GM21526 (cell line): ENCODE results near the gene CYP2B6.
"Not testable (repeated sequence)": the region's sequence is repeated elsewhere in the genome, so short reads cannot be mapped to it uniquely, and the experiment has no call there.

ENCODE experiments used
- ATAC-seq: cut with Tn5 transposase; IDR thresholded peaks from one replicate; pipeline ENCODE4 v1.9.1; 2021; ENCODE audit warnings: moderate library complexity; ENCODE audit not compliant: unreplicated experiment, low FRiP score

The CYP2B6 gene

DNA sequence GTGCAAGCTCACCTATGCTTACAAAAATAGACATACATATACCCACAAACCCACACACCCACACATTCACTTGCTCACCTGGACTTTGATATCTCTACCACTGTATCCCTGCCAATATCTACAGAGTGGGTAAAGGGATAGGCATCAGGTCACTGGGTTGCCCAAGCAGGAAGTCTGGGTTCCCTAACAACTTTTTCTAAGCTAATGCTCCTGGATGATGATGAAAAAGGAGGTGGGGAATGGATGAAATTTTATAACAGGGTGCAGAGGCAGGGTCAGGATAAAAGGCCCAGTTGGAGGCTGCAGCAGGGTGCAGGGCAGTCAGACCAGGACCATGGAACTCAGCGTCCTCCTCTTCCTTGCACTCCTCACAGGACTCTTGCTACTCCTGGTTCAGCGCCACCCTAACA, at the start of gene CYP2B6:
TSS of gene CYP2B6 (plus strand) at position 311 of the 410 bp plus-strand sequence. CDS start at position 335, 24 bp downstream.
- ATAC-seq, result no peak

DNA sequence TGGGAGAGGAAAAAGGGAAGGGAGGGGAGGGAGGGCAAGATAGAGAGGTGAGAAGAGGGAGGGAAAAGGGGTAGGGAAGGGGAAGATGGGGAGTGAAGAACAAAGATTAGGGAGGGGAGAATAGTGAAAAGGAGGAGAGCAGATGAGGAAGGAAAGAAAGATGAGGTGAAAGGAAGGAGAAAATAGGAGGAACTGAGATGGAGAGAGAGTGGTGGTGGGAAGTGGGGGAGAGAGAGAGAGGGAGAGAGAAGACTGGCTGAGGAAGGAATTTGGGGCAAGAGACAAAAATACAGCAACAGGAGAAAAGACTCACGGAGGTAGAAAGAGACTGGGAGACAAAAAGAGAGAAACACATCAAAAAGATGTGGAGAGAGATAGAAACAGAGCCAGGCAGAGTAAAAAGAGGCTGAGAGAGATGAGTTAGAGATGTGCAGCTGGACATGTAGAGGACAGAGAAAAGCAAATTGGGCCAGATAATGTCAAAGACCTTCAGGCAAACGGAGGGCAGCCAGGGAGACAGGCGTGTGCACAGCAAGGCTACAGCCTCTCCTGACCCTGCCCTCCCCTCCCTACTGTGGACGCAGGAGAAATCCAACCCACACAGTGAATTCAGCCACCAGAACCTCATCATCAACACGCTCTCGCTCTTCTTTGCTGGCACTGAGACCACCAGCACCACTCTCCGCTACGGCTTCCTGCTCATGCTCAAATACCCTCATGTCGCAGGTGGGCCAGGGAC, 49.4 kb upstream of the CYP2B6 start:
- ATAC-seq, result no peak

DNA sequence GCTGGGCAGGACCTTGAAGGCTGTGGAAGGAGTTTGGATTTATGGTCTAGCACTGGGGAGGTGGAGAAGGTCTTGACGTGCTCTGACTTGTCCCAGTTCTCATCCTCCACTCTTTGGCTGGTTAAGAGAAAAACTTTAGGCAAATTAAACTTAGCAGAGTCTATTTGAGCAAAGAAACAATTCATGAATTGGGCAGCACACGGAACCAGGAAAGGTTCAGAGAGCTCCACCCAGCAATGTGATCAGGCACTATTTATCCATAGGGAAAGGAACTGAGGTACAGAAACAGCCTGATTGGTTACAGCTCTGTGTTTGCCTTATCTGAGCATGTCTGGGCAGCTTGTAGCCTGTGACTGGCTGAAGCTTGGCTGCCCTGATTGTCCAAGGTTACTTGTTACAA, 45.4 kb upstream of the CYP2B6 start:
- no peak for ATAC-seq

DNA sequence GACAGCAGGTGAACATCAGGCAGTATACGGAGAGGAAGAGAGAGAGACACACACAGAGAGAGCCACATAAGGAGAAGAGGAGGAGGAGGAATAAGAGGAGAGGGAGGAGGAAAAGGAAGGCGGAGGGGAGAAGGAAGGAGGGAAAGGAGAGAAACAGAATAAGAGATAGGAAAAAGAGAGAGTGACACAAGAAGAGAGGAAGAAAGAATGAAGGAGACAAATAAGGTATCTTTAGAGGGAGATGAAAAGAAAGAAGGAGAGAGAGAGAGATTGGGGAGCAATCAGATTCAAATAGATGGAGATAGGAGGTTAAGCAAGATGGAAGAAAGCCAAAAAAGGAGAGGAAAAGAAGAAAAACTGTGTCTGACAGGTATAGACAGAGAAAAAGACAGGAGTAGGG, 44.0 kb upstream of the CYP2B6 start:
- no peak for ATAC-seq

DNA sequence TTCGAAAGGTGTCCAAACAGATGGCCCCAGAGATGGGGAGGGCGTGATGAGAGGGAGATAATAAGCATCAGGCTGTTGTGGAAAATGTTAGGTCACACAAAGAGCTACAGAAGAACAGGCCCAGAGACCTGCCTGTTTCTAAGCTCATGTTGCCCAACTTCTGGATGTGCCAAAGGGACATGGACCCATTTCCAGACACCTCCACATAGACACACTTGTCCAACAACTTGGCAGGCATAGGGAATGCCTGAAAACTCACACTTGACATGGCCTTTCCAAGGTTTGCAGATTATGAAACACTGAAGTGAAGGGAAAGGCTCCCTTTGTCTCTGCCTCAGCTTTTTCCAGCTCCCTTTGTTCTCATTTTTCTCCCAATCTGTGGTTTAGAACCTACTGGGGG, 43.5 kb upstream of the CYP2B6 start:
- no peak for ATAC-seq

DNA sequence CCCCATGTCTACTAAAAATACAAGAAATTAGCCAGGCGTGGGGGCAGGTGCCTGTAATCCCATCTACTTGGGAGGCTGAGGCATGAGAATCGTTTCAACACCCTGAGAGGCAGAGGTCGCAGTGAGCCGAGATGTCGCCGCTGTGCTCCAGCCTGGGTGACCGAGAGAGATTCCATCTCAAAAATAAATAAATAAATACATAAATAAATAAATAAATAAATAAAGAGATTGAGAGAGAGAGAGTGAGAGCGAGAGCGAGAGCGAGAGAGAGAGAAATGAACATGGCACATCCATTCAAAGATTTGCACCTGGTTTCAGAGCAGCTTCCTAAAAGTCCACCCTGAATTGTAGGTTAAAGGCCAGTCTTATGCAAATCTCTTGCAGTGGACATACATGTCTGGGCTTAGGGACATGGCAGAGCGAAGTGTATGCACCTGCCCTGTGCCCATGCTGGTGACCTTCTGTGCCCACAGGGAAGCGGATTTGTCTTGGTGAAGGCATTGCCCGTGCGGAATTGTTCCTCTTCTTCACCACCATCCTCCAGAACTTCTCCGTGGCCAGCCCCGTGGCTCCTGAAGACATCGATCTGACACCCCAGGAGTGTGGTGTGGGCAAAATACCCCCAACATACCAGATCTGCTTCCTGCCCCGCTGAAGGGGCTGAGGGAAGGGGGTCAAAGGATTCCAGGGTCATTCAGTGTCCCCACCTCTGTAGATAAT, 42.3 kb upstream of the CYP2B6 start:
- ATAC-seq, result no peak

DNA sequence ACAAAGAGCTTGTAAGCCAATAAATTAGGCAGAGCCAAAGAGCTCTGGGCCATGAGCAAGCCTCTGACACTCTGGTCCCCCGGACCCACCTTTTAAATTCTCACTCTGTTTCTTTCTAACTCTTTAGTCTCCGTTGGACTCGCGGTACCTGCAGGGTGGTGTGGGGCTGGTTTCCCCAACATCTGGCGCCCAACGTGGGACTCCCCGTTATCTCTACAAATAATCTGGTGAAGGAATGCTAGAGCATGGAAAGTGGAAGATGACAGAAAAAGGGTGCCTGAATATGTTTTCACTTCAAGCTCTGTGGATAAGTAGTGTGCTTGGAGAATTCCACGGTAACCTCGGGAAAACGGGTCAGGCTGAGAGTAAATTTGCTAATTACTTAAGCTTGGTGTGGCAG, 36.5 kb upstream of the CYP2B6 start:
- no peak for ATAC-seq

DNA sequence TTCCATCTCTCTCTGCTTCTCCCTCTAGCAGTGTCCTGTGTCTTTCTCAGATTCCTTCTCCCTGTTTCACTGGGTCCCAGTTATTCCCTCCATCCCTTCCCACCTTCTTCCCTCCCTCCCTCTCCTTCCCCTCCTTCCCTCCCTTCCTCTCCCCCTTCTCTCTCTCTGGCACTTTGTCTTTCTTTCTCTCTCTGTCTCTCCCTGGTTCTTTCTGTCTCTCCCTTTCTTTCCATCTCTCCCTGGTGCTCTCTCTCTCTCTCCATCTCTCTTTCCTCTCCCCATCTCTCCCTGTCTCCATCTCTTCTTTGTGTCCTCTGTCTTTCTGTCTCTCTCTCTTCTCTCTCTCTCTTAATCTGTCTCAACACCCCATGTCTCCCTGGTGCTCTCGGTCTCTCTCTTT, 31.7 kb upstream of the CYP2B6 start:
- no peak for ATAC-seq

DNA sequence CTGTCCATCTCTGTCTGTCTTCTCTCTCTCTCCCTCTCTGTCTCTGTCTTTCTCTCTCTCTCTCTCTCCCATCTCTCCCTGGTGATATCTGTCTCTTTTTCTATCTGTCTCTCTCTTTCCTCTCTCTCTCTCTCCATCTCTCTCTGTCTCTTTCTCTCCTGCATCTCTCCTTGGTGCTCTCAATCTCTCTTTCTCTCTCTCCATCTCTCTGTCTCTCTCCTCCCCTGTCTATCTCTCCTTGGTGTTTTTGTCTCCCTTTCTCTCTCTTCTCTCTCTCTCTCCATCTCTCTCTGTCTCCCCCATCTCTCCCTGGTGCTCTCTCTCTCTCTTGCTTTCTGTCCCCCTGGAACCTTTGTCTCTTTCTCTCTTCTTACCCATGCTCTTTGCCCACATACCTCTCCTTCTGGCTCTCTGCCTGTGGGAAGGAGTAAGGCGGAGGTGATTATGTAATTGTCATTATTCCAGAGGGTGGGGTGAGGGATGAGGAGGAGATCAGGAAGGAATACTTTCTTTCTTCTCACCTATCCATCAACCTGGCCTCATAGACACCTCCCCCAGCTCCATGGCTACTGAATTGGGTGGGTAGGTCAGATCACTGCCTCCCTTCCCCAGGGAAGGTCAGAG, 30.9 kb upstream of the CYP2B6 start:
- no peak for ATAC-seq

DNA sequence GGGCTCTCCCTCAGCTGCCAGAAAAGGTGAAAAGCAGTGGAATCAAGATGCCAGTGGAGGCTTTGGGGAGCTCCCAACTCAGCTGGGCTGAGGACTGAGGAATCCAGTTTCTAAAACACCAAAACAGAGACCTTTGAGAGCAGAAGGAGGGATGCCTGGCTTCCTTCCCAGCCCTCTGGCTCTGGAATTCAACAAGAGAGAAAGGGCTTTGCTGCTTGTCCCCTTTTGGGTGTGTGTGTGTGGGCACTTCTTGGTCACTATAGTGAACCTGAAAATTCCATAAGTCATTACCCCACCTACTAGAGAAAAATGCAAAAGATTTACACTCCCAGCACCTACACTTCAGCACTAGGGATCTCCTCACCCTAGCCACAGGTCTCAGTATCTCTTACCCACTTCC, 30.3 kb upstream of the CYP2B6 start:
- ATAC-seq, result no peak

DNA sequence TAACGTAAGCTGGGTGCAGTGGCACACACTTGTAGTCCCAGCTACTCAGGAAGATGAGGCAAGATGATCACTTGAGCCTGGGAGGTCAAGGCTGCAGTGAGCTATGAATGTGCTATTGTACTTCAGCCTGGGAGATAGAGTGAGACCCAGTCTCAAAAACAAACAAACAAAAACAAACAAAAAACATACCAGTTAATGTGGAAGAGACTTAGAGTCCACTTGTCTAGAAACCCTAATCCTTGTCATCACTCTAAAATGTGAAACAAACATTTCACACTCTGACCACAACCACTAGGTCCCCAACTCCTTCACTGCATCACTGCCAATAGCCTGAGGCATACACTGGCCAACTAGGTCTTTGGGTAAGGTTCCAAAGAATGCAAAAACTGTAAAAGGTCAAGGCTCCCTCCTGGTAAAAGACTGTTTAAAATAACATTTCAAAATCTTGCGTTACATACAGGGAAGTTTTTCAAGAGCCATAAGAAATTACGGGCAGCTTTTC, 28.6 kb upstream of the CYP2B6 start:
- ATAC-seq, result no peak

DNA sequence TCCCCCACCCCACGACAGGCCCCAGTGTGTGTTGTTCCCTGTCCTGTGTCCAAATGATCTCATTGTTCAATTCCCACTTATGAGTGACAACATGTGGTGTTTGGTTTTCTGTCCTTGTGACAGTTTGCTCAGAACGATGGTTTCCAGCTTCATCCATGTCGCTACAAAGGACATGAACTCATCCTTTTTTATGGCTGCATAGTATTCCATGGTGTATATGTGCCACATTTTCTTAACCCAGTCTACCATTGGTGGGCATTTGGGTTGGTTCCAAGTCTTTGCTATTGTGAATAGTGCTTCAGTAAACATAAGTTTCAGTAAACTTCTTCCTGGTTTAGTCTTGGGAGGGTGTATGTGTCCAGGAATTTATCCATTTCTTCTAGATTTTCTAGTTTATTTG, 26.7 kb upstream of the CYP2B6 start:
- not testable (repeated sequence) for ATAC-seq

DNA sequence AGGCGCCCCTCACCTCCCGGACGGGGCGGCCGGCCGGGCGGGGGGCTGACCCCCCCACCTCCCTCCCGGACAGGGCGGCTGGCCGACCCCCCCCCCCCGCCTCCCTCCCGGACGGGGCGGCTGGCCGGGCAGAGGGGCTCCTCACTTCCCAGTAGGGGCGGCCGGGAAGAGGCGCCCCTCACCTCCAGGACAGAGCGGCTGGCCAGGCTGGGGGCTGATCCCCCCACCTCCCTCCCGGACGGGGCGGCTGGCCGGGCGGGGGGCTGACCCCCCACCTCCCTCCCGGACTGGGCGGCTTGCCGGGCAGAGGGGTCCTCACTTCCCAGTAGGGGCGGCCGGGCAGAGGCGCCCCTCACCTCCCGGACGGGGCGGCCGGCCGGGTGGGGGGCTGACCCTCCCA, 25.7 kb upstream of the CYP2B6 start:
- not testable (repeated sequence) for ATAC-seq

DNA sequence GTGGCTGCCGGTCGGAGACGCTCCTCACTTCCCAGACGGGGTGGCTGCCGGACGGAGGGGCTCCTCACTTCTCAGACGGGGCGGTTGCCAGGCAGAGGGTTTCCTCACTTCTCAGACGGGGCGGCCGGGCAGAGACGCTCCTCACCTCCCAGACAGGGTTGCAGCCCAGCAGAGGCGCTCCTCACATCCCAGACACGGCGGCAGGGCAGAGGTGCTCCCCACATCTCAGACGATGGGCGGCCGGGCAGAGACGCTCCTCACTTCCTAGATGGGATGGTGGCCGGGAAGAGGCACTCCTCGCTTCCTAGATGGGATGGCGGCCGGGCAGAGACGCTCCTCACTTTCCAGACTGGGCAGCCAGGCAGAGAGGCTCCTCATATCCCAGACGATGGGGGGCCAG, 24.5 kb upstream of the CYP2B6 start:
- ATAC-seq, result not testable (repeated sequence)

DNA sequence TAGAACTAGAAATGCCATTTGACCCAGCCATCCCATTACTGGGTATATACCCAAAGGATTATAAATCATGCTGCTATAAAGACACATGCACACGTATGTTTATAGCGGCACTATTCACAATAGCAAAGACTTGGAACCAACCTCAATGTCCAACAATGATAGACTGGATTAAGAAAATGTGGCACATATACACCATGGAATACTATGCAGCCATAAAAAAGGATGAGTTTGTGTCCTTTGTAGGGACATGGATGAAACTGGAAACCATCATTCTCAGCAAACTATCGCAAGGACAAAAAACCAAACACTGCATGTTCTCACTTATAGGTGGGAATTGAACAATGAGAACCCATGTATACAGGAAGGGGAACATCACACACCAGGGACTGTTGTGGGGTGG, 23.0 kb upstream of the CYP2B6 start:
- not testable (repeated sequence) for ATAC-seq

DNA sequence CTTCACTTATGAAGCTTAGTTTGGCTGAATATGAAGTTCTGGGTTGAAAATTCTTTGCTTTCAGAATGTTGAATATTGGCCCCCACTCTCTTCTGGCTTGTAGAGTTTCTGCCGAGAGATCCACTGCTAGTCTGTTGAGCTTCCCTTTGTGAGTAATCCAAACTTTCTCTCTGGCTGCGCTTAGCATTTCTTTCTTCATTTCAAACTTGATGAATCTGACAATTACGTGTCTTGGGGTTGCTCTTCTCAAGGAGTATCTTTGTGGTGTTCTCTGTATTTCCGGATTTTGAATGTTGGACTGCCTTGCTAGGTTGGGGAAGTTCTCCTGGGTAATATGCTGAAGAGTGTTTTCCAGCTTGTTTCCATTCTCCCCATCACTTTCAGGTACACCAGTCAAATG, 21.4 kb upstream of the CYP2B6 start:
- ATAC-seq, result not testable (repeated sequence)

DNA sequence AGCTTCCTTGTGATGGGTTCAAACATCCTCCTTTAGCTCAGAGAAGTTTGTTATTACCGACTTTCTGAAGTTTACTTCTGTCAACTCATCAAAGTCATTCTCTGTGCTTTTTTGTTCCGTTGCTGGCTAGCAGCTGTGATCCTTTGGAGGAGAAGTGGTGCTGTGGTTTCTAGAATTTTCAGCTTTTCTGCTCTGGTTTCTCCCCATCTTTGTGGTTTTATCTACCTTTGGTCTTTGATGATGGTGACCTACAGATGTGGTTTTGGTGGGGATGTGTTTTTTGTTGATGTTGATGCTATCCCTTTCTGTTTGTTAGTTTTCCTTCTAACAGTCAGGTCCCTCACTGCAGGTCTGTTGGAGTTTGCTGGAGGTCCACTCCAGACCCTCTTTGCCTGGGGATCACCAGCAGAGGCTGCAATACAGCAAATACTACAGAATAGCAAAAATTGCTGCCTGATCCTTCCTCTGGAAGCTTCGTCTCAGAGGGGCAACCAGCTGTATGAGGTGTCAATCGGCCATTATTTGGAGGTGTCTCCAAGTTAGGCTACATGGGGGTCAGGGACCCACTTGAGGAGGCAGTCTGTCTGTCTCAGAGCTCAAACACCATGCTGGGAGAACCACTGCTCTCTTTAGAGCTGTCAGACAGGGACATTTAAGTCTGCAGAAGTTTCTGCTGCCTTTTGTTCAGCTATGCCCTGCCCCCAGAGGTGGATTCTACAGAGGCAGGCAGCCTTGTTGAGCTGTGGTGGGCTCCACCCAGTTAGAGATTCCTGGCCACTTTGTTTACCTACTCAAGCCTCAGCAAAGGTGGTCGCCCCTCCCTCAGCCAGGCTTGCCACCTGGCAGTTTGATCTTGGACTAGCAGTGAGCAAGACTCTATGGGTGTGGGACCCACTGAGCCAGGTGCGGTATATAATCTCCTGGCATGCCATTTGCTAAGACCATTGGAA, 20.4 kb upstream of the CYP2B6 start:
- ATAC-seq, result not testable (repeated sequence)

DNA sequence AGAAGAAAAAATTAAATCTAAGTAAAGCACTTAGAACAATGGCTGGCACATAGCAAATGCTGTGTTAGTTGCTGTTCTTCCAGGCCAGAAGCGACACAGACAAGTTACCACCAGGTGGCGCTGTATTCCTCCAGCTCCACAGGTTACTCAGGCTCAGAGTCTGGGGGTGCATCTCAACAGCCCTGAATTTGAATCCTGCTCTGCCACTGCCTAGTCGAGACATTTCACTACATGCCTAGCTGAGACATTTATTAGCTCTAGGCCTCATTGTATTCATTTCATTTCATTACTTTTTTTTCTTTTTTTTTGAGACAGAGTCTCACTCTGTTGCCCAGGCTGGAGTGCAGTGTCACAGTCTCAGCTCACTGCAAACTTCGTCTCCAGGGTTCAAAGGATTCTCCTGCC, 16.4 kb upstream of the CYP2B6 start:
- no peak for ATAC-seq

DNA sequence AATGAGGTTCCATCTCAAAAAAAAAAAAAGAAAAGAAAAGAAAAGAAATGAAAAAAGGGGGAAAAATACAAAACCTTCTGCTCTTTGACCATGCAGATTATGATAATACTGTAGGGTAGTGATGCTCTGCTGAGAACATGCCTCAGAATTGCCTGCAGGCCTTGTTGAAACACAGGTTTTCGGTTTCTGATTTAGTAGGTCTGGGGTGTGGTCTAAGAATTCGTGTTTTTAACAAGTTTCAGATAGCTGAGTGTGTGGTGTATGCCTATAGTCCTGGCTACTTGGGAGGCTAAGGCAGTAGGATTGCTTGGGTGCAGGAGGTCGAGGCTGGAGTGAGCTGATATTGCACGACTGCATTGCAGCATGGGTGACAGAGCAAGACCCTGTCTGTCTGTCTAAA, 14.9 kb upstream of the CYP2B6 start:
- no peak for ATAC-seq

DNA sequence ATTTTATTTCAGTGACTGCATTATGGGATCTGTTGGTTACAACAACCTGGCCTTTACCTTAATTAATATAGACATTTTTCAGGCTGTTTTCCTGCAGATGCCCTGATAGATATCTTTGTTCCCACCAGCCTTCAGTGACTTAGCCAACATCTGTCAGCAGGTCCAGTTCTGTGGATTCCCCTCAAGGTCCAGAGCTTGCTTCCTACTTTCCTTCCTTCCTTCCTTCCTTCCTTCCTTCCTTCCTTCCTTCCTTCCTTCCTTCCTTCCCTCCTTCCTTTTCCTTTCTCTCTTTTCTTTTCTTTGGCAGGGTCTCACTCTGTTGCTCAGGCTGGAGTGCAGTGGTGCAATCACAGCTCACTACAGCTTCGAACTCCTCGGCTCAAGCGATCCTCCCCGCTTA, 14.4 kb upstream of the CYP2B6 start:
- ATAC-seq, result no peak
